Left renal cortex interstitium (tissue), 4 donors: ENCODE data around the gene PXDC1. TPM values are rescaled to one million over a fixed set of nuclear protein-coding genes. Genes with fewer than 3 reads are reported as not detected.

Source experiments
- DNase-seq, 4 donors: peaks; one replicate each; pipeline ENCODE4 v3.0.0-alpha.2; 2013; ENCODE audit warnings: low read depth in 4 of 4, low spot score in 2 of 4, missing footprints in 1 of 4
- polyA plus RNA-seq, 4 donors: library from polyadenylated mRNA; unstranded; fragments of 120-200 nt; gene quantifications; one replicate each; pipeline ENCODE4 v1.2.1, GENCODE V29; 2013; ENCODE audit not compliant: insufficient read length in 4 of 4

PXDC1 gene
- polyA plus RNA-seq, 4 donors, result 19.5 to 25.5 (median 20.5) TPM

DNA sequence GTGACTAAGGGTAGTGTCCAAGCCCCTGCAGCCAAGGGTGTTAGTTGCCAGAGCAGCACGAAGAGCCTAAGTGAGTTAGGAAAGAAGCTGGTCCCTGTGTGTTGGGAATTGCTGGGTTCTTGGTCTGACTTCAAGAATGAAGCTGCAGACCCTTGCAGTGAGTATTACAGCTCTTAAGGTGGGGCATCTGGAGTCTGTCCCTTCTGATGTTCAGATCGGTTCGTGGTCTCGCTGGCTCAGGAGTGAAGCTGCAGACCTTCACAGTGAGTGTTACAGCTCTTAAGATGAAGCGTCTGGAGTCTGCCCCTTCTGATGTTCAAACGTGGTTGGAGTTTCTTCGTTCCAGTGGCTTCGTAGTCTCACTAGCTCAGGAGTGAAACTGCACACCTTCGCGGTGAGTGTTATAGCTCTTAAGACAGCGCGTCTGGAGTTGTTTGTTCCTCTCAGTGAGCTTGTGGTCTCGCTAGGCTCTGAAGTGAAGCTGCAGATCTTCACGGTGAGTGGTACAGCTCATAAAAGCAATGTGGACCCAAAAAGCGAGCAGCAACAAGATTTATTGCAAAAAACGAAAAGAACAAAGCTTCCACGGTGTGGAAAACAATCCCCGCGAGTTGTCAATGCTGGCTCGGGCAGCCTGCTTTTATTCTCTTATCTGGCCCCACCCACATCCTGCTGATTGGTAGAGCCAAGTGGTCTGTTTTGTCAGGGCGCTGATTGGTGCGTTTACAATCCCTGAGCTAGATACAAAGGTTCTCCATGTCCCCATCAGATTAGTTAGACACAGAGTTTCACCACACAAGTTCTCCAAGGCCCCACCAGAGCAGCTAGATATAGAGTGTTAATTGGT is 31.8 kb downstream of the PXDC1 start:
- no peak for DNase-seq

DNA sequence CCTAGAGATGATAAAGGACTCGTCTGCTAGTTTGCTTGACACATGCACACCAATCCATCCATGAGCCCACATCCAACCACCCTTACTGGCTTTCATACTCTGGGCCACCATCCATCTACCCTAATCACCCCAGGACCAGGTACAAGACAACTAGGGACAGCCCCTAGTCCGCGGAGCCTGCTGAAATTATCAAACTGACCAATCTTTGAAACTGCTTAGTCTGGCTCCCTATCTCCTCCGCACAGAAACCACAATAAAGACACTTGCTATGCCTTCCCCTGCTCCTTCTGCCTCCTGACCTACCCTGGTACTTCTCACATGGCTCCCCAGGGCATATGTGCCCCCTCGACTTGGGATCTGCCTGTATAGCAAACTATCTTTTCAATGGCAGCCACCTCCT is 33.1 kb downstream of the PXDC1 start:
- no peak for DNase-seq

DNA sequence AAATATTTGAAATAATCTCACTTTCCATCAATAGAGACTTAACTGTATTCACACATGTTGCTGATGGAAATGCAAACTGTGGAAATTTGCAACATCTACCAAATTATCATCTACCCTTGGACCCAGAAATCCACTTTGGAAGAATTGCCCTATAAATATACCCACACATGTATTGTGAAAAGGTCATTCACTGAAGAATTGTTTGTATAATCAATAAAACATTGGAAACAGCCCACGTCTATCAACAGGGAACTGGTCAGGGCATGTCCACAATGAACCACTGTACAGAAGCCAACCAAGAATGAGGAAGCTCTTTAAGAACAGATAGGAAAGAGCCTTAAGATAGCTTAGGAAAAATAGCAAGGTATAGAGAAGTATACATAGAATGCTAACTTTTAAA is 36.2 kb downstream of the PXDC1 start:
- DNase-seq, result no peak

DNA sequence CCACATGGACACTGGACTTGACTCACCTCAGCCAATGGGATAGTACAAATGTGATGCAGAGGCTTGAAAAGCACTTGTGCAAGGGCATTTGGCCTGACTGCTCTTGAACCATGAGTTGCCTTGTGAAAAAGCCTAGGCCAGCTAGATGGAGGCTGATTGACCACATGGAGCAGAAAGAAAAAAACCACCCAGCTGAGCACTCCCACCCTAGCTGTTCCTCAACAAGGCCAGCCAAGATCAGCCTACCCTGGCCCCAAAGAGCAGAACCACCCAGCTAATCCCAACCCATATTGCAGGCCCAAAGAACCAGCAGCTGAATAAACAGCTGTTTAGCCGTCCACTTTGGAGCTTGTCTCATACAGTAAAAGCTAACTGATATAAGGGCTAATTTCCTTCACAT is 36.7 kb downstream of the PXDC1 start:
- DNase-seq, result no peak

DNA sequence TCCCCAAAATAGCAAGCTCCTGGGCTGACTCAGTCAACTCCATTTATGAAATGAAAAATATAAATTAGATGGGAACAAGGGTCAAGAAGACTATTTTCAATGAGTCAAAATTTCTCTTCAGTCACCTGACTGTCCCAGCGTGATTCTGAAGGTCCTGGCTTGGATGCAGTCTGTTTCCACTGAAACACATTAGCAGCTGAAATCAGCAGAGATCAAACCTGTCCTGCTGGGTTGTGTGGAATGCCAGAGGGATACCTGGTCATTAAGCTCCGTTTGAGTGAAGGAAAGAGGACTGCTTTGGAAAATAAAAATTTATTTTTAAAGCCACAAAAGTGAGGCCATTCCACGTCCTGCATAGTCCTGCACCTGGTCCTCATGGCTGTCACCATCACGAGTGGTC is 37.4 kb downstream of the PXDC1 start:
- no peak for DNase-seq

DNA sequence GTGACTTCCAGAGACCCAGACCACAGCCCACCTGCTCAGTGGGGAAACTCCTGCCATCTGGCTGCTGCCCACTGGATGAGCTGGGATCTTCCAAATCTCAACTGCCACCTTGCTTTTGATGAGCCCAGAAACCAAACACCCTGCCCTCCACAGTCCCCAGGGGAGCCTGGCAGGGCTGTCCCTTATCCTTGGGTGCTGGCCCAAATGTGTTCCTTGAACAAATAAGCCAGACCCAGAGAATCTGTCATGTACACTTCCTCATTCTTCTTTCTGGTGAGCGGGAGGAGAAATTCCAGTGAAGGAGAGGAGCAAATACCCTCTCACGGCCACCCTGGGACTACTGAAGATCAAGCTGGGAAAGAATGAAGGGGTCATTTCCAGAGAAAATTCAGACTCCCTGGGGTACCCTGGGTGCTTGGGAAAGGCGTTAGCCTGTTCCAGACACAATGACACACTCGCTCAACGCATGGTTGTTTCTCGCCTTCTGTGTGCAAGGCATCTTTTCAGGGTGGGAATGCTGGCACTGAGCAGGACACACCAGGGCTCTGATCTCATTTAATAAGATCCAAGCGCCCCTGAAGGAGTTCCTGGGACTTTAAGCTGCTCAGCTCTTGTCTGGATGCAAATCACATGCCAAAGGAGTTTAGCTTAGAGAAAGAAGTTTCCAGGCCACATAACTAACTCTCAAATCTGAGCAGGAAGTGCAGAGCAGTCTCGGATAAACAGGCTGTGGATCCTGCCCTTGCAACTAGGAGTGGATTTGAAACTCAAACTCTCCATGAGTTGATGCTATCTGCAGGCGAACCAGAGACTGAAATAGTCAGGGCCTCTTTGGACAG is 38.5 kb downstream of the PXDC1 start:
- DNase-seq, result no peak

DNA sequence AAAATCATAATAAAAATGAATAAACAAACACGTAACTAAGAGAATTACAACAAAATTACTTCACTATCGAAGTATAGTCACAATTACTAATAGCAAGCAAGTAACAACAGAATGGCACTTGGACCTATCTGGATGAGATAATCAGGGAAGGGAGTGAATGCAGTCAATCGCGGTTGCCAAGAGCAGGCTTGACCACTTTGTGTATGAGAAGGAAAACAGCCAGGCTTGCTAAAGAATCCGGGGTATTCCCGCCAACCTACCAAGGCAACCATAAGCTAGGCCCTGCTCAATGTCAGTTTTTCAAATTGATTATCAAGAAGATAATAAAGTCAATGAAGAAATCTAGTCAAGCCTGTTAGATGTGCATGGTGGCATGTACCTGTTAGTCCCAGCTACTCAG is 39.7 kb downstream of the PXDC1 start:
- no peak for DNase-seq

DNA sequence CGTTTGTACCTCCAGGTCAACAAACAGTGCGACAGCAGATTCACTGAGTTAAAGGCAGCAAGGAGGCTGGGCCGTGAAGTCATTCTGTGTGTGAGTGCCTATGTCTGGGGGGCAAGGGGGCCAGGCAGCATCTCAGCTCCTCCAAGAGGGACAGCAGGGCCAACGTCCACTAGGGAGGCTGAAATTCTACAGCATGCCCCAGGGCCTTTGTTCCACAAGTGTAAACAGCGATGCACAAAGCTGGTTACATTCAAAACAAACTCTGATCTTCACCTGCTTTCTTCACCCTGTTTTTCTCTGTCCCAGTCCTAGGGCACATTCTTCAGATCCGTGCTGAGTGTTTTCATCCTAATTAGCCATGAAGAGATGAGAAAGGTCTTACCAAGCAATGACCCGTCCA is 41.1 kb downstream of the PXDC1 start:
- no peak for DNase-seq

DNA sequence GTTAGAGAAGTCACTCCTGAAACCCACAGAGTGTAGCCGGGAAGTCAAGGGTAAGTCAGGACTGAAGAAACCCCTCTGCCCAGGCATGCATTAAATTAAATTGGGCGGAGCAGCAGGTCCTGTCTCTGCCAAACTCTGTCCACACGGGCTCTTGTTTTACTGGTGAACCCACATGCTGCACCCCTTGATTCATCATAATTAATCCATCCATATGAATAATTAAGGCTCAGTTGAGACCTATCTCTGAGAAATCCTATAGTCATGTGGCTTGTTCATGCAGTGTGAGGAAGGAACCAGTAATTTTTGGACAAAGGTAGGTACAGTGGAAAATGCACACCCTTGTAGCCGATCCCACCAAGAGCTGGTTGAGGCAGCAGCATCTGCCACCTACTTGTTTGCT is 43.0 kb downstream of the PXDC1 start:
- no peak for DNase-seq

DNA sequence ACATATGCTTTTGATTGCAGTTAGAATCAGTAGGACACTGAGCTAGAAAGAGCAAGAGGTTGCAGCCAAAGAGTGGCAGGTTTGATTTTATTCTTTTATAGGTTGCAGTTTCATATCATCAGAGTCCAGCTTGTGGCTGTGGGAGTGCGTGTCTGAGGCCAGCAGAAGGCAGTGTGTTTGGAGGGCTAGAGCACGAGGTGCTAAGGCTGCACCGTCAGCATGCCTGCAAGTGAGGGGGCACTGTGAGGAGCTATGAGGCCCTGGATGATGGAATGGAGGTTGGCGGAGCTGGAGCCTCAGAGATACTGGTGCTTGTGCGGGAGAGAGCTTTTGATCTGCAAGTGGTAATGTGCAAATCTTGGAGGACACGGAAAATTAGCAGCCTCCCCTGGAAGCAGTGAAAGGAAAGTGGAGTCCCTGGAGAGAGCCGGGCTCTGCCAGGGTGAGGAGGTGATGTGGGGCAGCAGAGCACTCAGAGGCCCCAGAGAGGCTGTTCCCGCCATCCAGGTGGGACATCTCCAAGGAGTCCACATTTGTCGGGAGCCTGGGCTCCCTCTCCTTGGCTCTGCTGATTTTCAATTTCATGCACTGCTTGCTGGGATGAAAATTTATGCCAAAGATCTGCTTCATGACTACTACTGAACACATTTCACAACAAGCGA is 43.6 kb downstream of the PXDC1 start:
- DNase-seq, result no peak

DNA sequence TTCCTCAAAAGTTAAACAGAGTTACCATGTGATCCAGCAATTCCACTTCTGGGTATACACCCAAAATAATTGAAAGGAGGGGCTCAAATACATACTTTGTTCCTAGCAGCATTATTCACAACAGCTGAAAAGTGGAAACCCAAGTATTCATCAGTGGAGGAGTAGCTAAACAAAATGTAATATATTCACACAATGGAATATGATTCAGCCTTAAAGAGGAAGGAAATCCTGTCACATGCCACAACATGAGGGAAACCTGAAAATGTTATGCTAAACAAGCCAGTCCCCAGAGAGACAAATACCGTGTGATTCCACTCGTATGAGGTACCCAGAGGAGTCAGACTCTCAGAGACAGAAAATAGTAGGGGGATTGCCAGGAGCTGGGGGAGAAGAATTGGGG is 44.5 kb downstream of the PXDC1 start:
- DNase-seq, result no peak

DNA sequence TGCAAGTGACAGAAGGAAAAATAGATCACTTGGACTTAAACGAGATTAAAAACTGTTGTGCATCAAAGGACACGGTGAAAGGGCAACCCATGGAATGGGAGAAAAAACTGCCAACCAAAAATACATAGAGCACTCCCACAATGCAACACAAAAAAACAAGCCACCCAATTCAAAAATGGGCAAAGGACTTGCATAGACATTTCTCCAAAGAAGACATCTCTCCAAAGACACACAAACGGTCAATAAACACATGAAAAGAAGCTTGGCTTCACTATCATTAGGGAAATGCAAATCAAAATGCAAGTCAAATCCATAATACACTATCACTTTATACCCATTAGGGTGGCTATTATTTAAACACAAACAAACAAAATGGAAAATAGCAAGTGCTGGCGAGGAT is 45.0 kb downstream of the PXDC1 start:
- no peak for DNase-seq

DNA sequence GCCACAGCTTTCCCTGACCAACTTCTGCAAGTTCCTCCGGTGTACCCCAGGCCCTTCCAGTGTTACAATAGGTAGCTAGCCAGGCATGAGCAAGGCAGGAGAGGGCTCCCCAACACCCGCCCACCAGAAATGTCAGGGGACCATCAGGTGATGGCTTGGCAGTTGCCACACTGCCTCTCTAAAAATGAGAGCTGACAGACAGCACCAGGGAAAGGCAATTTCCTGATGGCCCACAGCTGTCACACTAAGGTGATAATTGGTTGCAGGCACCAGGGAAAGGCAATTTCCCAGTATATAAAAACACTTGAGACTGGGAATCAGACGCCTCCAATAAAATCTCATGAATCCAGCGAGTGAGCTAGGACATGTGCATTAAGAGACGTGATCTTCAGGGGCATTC is 49.9 kb downstream of the PXDC1 start:
- DNase-seq, result no peak

DNA sequence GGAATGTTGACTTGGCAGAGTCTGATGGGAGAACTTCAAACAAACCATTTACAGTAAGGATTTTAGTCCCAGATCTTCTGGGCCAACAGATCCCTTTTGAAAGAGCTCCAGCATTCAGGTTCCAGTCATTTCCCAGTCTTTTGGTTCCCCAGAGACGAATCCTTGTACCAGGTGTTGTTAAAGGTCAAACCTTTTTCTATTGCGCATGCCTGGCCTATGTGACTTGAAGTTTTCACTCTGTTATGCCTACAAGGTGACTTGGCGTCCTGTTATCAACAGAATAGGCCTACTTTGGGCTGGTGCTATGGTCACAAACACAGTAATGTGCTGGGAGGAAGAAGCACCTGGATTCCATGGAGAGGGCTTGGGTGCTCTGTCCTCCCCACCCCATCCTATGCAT is 52.3 kb downstream of the PXDC1 start:
- no peak for DNase-seq

DNA sequence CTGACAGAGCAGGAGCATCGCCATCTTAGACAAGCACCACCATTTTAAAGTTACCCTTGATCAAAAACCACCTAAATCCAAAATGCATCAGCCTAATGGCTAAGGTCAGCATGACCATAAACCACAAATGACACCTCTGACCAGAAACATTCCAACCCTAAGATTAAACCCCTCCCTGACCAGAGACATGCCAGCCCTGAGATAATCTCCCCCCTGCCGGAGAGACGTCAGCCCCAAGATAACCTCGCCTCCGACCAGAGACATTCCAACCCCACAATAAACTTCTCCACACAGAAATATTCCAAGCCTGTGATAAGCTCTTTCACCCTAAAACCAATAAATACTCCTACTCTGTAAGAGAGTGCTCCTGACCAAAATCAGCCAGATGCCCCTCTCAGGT is 53.5 kb downstream of the PXDC1 start:
- DNase-seq, result no peak

DNA sequence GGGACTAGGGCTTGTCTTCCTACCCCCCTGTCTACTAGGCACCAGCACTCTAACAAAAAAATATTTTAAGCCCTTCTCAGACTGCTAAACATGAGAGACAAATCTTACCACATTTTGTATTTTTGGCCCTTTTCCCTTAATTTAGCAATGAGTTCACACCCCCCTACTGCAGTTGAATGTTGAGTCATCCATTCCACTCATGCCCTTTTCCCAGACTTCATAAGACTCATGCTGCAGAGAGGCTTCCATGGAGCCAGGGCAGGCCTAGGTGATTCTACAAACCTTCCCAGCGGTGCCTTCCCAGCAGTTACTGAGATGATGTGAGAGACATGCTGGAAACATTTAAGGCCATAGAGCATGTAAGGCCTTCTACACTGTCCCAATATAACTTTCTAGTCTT is 53.9 kb downstream of the PXDC1 start:
- DNase-seq, result no peak

DNA sequence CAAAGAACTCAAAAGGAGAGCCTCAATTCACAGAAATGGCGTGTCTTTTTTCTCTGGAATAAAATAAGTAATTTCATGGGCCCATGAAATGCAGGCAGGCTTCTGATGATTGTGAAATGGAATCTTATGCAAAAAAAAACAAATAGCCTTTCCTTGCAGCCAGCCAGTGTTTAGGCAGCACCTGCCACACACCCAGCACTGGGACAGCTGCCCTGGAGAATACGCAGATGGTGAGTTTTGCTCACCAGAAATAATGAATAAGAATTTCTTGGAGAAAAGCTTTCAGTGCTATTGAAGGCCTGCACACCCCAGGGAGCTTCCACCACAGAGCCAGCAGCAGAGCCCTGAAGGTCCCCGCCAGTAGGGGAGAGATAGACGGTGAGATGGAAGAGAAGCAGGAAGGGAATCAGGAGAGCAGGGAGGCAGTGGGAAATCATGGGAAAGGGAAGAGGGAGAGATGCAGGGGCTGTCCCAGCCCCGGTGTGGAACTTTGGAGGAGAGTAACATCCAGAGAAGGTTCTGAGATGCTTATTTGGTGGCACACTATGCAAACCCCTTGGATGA is 54.9 kb downstream of the PXDC1 start:
- DNase-seq, result no peak

DNA sequence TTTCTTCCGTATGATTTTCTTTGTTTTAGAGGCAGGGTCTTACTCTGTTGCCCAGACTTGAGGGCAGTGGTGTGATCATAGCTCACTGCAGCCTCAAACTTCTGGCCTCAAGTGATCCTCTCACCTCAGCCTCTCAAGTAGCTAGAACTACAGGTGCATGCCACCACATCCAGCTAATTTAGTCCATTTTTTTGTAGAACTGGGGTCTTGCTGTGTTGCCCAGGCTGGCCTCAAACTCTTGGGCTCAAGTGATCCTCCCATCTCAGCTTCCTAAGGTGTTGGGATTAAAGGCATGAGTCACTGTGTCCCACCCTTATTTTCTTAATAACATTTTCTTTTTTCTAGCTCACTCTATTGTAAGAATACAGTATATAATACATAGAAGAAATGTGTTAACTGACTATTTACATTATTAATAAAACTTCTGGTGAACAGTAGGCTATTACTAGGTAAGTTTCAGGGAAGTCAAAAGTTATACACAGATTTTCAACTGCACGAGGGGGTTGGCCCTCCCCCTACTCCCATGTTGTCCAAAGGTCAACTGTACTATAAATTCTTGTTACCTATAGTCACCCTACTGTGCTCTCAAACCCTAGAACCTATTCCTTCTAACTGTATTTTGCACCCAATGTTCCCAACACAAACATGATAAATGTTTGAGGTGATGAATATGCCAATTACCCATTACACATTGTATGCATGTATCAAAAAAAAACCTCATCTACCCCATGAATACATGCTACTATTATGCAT is 56.3 kb downstream of the PXDC1 start:
- DNase-seq, result no peak

DNA sequence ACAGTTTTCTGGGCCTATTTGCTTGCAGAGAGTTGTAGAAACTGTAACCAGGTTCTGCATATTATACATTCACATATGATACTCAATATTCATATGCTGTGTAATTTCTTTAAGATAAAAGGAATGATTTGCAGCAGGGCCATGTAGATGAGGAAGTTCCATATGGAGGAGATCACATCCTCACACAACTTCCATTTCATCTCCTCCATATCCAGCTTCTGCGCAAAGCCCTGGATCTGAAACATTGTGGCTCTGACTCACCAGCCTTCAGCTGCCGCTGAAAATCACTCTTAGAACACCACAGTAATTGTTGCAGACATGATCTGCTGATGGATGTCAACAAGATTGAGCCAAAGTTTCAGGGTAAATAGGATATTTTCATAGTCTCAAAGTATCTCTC is 57.7 kb downstream of the PXDC1 start:
- no peak for DNase-seq

DNA sequence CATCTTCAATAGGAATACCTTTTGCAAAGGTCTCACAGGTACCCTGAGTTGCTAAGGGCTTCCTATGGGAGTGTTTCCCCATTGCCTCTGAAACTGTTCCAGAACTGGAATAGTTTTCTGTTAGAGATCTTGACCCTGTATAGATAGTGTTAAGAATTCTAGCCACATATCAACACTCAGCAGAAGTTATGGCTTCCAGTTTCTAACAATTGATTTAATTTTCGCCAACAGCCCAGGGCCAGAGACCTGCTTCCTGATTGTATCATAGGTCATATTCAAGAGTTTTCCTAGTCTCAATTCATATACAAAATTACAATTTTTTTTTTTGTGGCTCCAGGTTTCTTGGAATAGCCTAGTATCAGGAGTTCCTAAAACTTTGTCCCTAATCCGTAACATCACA is 61.0 kb downstream of the PXDC1 start:
- DNase-seq, result no peak
